ENCODE results near the gene PPFIA2. TPM values are rescaled to one million over a fixed set of nuclear protein-coding genes. Genes with fewer than 3 reads are reported as not detected.

Gene PPFIA2
- polyA plus RNA-seq, 1 donor (not counting 4 experiments of a cell fraction or from before 2014, with no cell fraction given): not detected

GRCh38 chr12:81401241-81401640 lies 357.9 kb downstream of the PPFIA2 start:
- Histone ChIP-seq H3K4me1 (ENCODE audit: control insufficient read depth, extremely low read depth, insufficient read depth, low read length) (no peaks in the 10 kb centered on the region), H3K4me3 (ENCODE audit: control insufficient read depth in 2 of 3, extremely low read depth in 1 of 3, insufficient read depth in 2 of 3, low read depth in 1 of 3, low read length in 3 of 3) (no peak overlapping the region), H3K27ac (ENCODE audit: control insufficient read depth, insufficient read depth, low read length) (no peak overlapping the region), H3K79me2 (ENCODE audit: control insufficient read depth, insufficient read depth, low read length) (no peaks in the 10 kb centered on the region), H3K27me3 (ENCODE audit: control insufficient read depth, extremely low read depth, insufficient read depth, low read length) (no peaks in the 10 kb centered on the region), H3K4me2 (ENCODE audit: control insufficient read depth, extremely low read depth, insufficient read depth, low read depth, low read length) (no peak overlapping the region), H3K9me3 (ENCODE audit: control insufficient read depth, low read depth, low read length) (no peaks in the 10 kb centered on the region), H4K20me1 (ENCODE audit: control insufficient read depth, extremely low read depth, insufficient read depth, low read length) (no peaks in the 10 kb centered on the region), H3K36me3 (ENCODE audit: control insufficient read depth in 2 of 2, extremely low read depth in 1 of 2, insufficient read depth in 2 of 2, low read length in 2 of 2) (no peaks in the 10 kb centered on the region), H2AFZ (ENCODE audit: control insufficient read depth, low read length) (no peak overlapping the region), H3K9me1 (ENCODE audit: control insufficient read depth, extremely low read depth, insufficient read depth, low read length) (no peaks in the 10 kb centered on the region), H3K9ac (ENCODE audit: control insufficient read depth, extremely low read depth, insufficient read depth, low read length) (no peak overlapping the region)
- TF ChIP-seq CTCF (optimal IDR thresholded peaks at IDR 0.05 in 1 of 3, IDR thresholded peaks at IDR 0.05 in 1 of 3, conservative IDR thresholded peaks at IDR 0.05 in 1 of 3; ENCODE audit: extremely low read depth in 1 of 3, insufficient read depth in 2 of 3, low read length in 3 of 3): no peak
- no peak for TF ChIP-seq EZH2 (IDR thresholded peaks at IDR 0.05; ENCODE audit: low read length)
- dilution Hi-C loops (cut with MboI; ENCODE audit: extremely low pct_ligation_motif_present, low sequenced_read_pairs): no loop called here
- FAIRE-seq: no peak
- no peak for DNase-seq (ENCODE audit: low read depth, low spot score)

- TF ChIP-seq CTCF (optimal IDR thresholded peaks at IDR 0.05 in 1 of 3, IDR thresholded peaks at IDR 0.05 in 1 of 3, conservative IDR thresholded peaks at IDR 0.05 in 1 of 3; ENCODE audit: extremely low read depth in 1 of 3, insufficient read depth in 2 of 3, low read length in 3 of 3) (no peak), EZH2 (IDR thresholded peaks at IDR 0.05; ENCODE audit: low read length) (no peak)
- Histone ChIP-seq H2AFZ (ENCODE audit: control insufficient read depth, low read length) (no peak overlapping the region), H3K36me3 (ENCODE audit: control insufficient read depth in 2 of 2, extremely low read depth in 1 of 2, insufficient read depth in 2 of 2, low read length in 2 of 2) (no peaks in the 10 kb centered on the region), H3K4me1 (ENCODE audit: control insufficient read depth, extremely low read depth, insufficient read depth, low read length) (no peaks in the 10 kb centered on the region), H3K27ac (ENCODE audit: control insufficient read depth, insufficient read depth, low read length) (no peak overlapping the region), H3K9me1 (ENCODE audit: control insufficient read depth, extremely low read depth, insufficient read depth, low read length) (no peaks in the 10 kb centered on the region), H4K20me1 (ENCODE audit: control insufficient read depth, extremely low read depth, insufficient read depth, low read length) (no peaks in the 10 kb centered on the region), H3K9ac (ENCODE audit: control insufficient read depth, extremely low read depth, insufficient read depth, low read length) (no peak overlapping the region), H3K27me3 (ENCODE audit: control insufficient read depth, extremely low read depth, insufficient read depth, low read length) (no peaks in the 10 kb centered on the region), H3K9me3 (ENCODE audit: control insufficient read depth, low read depth, low read length) (no peaks in the 10 kb centered on the region), H3K4me2 (ENCODE audit: control insufficient read depth, extremely low read depth, insufficient read depth, low read depth, low read length) (no peak overlapping the region), H3K79me2 (ENCODE audit: control insufficient read depth, insufficient read depth, low read length) (no peaks in the 10 kb centered on the region), H3K4me3 (ENCODE audit: control insufficient read depth in 2 of 3, extremely low read depth in 1 of 3, insufficient read depth in 2 of 3, low read depth in 1 of 3, low read length in 3 of 3) (no peak overlapping the region)
- no peak for DNase-seq (ENCODE audit: low read depth, low spot score)
- FAIRE-seq: no peak
- dilution Hi-C loops (cut with MboI; ENCODE audit: extremely low pct_ligation_motif_present, low sequenced_read_pairs): no loop called here
Observed at GRCh38 chr12:81400024-81400423, 359.1 kb downstream of the PPFIA2 start.
